ENCODE measurements around the gene APC2. TPM values are rescaled to one million over a fixed set of nuclear protein-coding genes. Genes with fewer than 3 reads are reported as not detected.

APC2 gene
- total RNA-seq, 1 experiment from 2014 or later: 1.6 TPM

- TF ChIP-seq EZH2 (IDR thresholded peaks at IDR 0.05; ENCODE audit: low read depth) (no peak), CTCF (conservative IDR thresholded peaks at IDR 0.05) (no peak)
- H2AFZ ChIP-seq: no peak overlapping the region
- no peaks in the 10 kb centered on the region for H3K79me2 ChIP-seq (ENCODE audit: low read depth)
- BruUV-seq (replicated peaks): no TSS peak
- POLR2A ChIA-PET (ENCODE audit: unreplicated experiment): no interaction called here
- no peaks in the 10 kb centered on the region; the same call in none of the 2 replicates for H4K20me1 ChIP-seq (ENCODE audit: insufficient read depth)
- intact Hi-C loops (cut with micrococcal nuclease; ENCODE audit: unreplicated experiment): no loop called here
- no peak overlapping the region for H3K4me3 ChIP-seq
- H3K27ac ChIP-seq: no peak overlapping the region
- H3K27me3 ChIP-seq (ENCODE audit: insufficient read depth, low read depth): no peaks in the 10 kb centered on the region
- no peaks in the 10 kb centered on the region for H3K9me2 ChIP-seq (ENCODE audit: insufficient read depth)
- CTCF ChIA-PET: no interaction called here
- no peaks in the 10 kb centered on the region for H3K4me1 ChIP-seq (replicated peaks; ENCODE audit: insufficient read depth)
- H3K36me3 ChIP-seq (ENCODE audit: low read depth): no peaks in the 10 kb centered on the region
- no peaks in the 10 kb centered on the region for H3F3A ChIP-seq (ENCODE audit: insufficient read depth, low read depth)
- peak overlapping the region; percentile 47; the same call in 1 of the 2 replicates for H3K4me2 ChIP-seq
- DNase-seq: no peak
- H3K9me3 ChIP-seq (ENCODE audit: insufficient read depth, low read depth): no peaks in the 10 kb centered on the region
Measured at GRCh38 chr19:1468274-1468820, 18.4 kb downstream of the APC2 start.

GRCh38 chr19:1468821-1469254 is 18.9 kb downstream of the APC2 start:
- DNase-seq: no peak
- H3F3A ChIP-seq (ENCODE audit: insufficient read depth, low read depth): no peaks in the 10 kb centered on the region
- no peaks in the 10 kb centered on the region for H3K4me1 ChIP-seq (replicated peaks; ENCODE audit: insufficient read depth)
- H2AFZ ChIP-seq: no peak overlapping the region
- no peak for TF ChIP-seq EZH2 (IDR thresholded peaks at IDR 0.05; ENCODE audit: low read depth)
- no peak; the same call in 1 of the 2 replicates for TF ChIP-seq CTCF (conservative IDR thresholded peaks at IDR 0.05)
- ChIA-PET CTCF (no interaction called here), POLR2A (ENCODE audit: unreplicated experiment) (no interaction called here)
- BruUV-seq (replicated peaks): no TSS peak
- H3K79me2 ChIP-seq (ENCODE audit: low read depth): no peaks in the 10 kb centered on the region
- H3K9me3 ChIP-seq (ENCODE audit: insufficient read depth, low read depth): no peaks in the 10 kb centered on the region
- no peaks in the 10 kb centered on the region for H3K9me2 ChIP-seq (ENCODE audit: insufficient read depth)
- H3K4me3 ChIP-seq: no peak overlapping the region
- H3K36me3 ChIP-seq (ENCODE audit: low read depth): no peaks in the 10 kb centered on the region
- intact Hi-C loops (cut with micrococcal nuclease; ENCODE audit: unreplicated experiment): no loop called here
- H4K20me1 ChIP-seq (ENCODE audit: insufficient read depth): no peaks in the 10 kb centered on the region; the same call in none of the 2 replicates
- H3K4me2 ChIP-seq: peak overlapping the region; percentile 47; the same call in 1 of the 2 replicates
- H3K27ac ChIP-seq: no peak overlapping the region
- no peaks in the 10 kb centered on the region for H3K27me3 ChIP-seq (ENCODE audit: insufficient read depth, low read depth)

GRCh38 chr19:1469255-1470054 is 19.5 kb downstream of the APC2 start:
- Histone ChIP-seq H4K20me1 (ENCODE audit: insufficient read depth) (no peaks in the 10 kb centered on the region; the same call in none of the 2 replicates), H3K9me2 (ENCODE audit: insufficient read depth) (no peaks in the 10 kb centered on the region), H3K4me3 (no peak overlapping the region), H2AFZ (no peak overlapping the region), H3K27me3 (ENCODE audit: insufficient read depth, low read depth) (no peaks in the 10 kb centered on the region), H3F3A (ENCODE audit: insufficient read depth, low read depth) (no peaks in the 10 kb centered on the region), H3K36me3 (ENCODE audit: low read depth) (no peaks in the 10 kb centered on the region), H3K9me3 (ENCODE audit: insufficient read depth, low read depth) (no peaks in the 10 kb centered on the region), H3K4me1 (replicated peaks; ENCODE audit: insufficient read depth) (no peaks in the 10 kb centered on the region), H3K79me2 (ENCODE audit: low read depth) (no peaks in the 10 kb centered on the region), H3K27ac (no peak overlapping the region), H3K4me2 (peak overlapping the region; percentile 55; the same call in 1 of the 2 replicates)
- intact Hi-C loops (cut with micrococcal nuclease; ENCODE audit: unreplicated experiment): no loop called here
- ChIA-PET POLR2A (ENCODE audit: unreplicated experiment) (no interaction called here), CTCF (no interaction called here)
- no peak for DNase-seq
- no peak for TF ChIP-seq EZH2 (IDR thresholded peaks at IDR 0.05; ENCODE audit: low read depth)
- no peak for TF ChIP-seq CTCF (conservative IDR thresholded peaks at IDR 0.05)
- no TSS peak for BruUV-seq (replicated peaks)

Data from PC-9 (cell line).